ENCODE results near the gene CCDC186. TPM values are rescaled to one million over a fixed set of nuclear protein-coding genes. Genes with fewer than 3 reads are reported as not detected.

Gene CCDC186
- polyA plus RNA-seq, 1 donor from 2014 or later: 24.2 TPM

GRCh38 chr10:114208351-114208750 is 34.3 kb upstream of the CCDC186 start:
- no peak for TF ChIP-seq TAF1 (IDR thresholded peaks at IDR 0.05; ENCODE audit: low read depth)
- no peak for TF ChIP-seq CTCF (IDR thresholded peaks at IDR 0.05; ENCODE audit: poor library complexity, severe bottlenecking)
- TF ChIP-seq SMC3 (conservative IDR thresholded peaks at IDR 0.05; ENCODE audit: poor library complexity): no peak
- no peak for TF ChIP-seq POLR2AphosphoS5 (IDR thresholded peaks at IDR 0.05)
- TF ChIP-seq EZH2 (IDR thresholded peaks at IDR 0.05; ENCODE audit: borderline replicate concordance, insufficient read depth, low read length, poor library complexity, severe bottlenecking): no peak
- TF ChIP-seq MXI1 (conservative IDR thresholded peaks at IDR 0.05; ENCODE audit: poor library complexity, severe bottlenecking): no peak
- no peak for TF ChIP-seq RAD21 (conservative IDR thresholded peaks at IDR 0.05)
- TF ChIP-seq EP300 (conservative IDR thresholded peaks at IDR 0.05; ENCODE audit: poor library complexity, severe bottlenecking): no peak
- no peak for TF ChIP-seq REST (IDR thresholded peaks at IDR 0.05; ENCODE audit: borderline replicate concordance)
- no peak overlapping the region for H3K4me3 ChIP-seq (ENCODE audit: low read length)
- H3K27ac ChIP-seq (ENCODE audit: low read length): no peak overlapping the region

GRCh38 chr10:114207349-114207748 is 33.3 kb upstream of the CCDC186 start:
- Histone ChIP-seq H3K9me2 (ENCODE audit: insufficient read depth, low read length) (no peaks in the 10 kb centered on the region), H3K9ac (ENCODE audit: low read length) (no peak overlapping the region), H4K20me1 (ENCODE audit: insufficient read depth) (no peaks in the 10 kb centered on the region), H3K9me3 (ENCODE audit: low read length) (no peaks in the 10 kb centered on the region), H3K27me3 (ENCODE audit: insufficient read depth, low read depth, low read length) (no peaks in the 10 kb centered on the region), H3K27ac (ENCODE audit: low read length) (no peak overlapping the region), H3K4me2 (ENCODE audit: low read length) (no peak overlapping the region), H3K79me2 (replicated peaks; ENCODE audit: insufficient read depth, low read length) (no peaks in the 10 kb centered on the region), H2AFZ (ENCODE audit: low read depth, low read length) (no peak overlapping the region), H3F3A (ENCODE audit: insufficient read depth, low read length, poor library complexity, severe bottlenecking) (no peaks in the 10 kb centered on the region), H3K4me3 (ENCODE audit: low read length) (no peak overlapping the region), H3K36me3 (ENCODE audit: insufficient read depth, low read length) (no peaks in the 10 kb centered on the region)
- TF ChIP-seq EZH2 (IDR thresholded peaks at IDR 0.05; ENCODE audit: borderline replicate concordance, insufficient read depth, low read length, poor library complexity, severe bottlenecking): no peak
- TF ChIP-seq SMC3 (conservative IDR thresholded peaks at IDR 0.05; ENCODE audit: poor library complexity): no peak
- no peak for TF ChIP-seq REST (IDR thresholded peaks at IDR 0.05; ENCODE audit: borderline replicate concordance)
- no peak for TF ChIP-seq RAD21 (conservative IDR thresholded peaks at IDR 0.05)
- no peak for TF ChIP-seq TAF1 (IDR thresholded peaks at IDR 0.05; ENCODE audit: low read depth)
- no peak for TF ChIP-seq EP300 (conservative IDR thresholded peaks at IDR 0.05; ENCODE audit: poor library complexity, severe bottlenecking)
- no peak for TF ChIP-seq POLR2AphosphoS5 (IDR thresholded peaks at IDR 0.05)
- no peak for TF ChIP-seq CTCF (IDR thresholded peaks at IDR 0.05; ENCODE audit: poor library complexity, severe bottlenecking)
- TF ChIP-seq MXI1 (conservative IDR thresholded peaks at IDR 0.05; ENCODE audit: poor library complexity, severe bottlenecking): no peak

More at GRCh38 chr10:114208351-114208750, 34.3 kb upstream of the CCDC186 start:
- H3K9ac ChIP-seq (ENCODE audit: low read length): no peak overlapping the region
- H2AFZ ChIP-seq (ENCODE audit: low read depth, low read length): no peak overlapping the region
- no peaks in the 10 kb centered on the region for H3F3A ChIP-seq (ENCODE audit: insufficient read depth, low read length, poor library complexity, severe bottlenecking)
- no peaks in the 10 kb centered on the region for H3K9me2 ChIP-seq (ENCODE audit: insufficient read depth, low read length)
- H4K20me1 ChIP-seq (ENCODE audit: insufficient read depth): no peaks in the 10 kb centered on the region
- no peaks in the 10 kb centered on the region for H3K79me2 ChIP-seq (replicated peaks; ENCODE audit: insufficient read depth, low read length)
- no peaks in the 10 kb centered on the region for H3K36me3 ChIP-seq (ENCODE audit: insufficient read depth, low read length)
- no peak overlapping the region for H3K4me2 ChIP-seq (ENCODE audit: low read length)
- no peaks in the 10 kb centered on the region for H3K9me3 ChIP-seq (ENCODE audit: low read length)
- H3K27me3 ChIP-seq (ENCODE audit: insufficient read depth, low read depth, low read length): no peaks in the 10 kb centered on the region
